ENCODE results near the gene SORBS1.

The SORBS1 gene

DNA sequence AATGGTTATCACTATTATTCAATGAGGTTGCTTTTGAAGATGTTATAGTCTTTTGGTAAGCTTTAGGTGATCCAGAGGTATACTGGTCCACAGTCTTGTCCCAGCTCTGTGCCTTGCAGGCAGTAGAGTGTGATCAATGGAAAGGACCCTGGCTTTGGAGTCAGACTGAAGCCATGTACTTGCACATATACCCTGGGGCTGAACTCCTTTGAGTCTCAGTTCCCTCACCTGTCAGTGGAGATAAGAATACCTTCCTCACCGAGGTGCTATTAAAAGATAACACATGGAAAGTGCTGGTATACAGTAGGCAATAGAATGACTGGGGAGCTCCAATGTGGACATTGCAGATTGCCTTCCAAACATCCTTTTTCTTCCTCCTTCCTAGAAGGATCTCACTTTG, 254.3 kb downstream of the SORBS1 start:
- DNase-seq = no peak

DNA sequence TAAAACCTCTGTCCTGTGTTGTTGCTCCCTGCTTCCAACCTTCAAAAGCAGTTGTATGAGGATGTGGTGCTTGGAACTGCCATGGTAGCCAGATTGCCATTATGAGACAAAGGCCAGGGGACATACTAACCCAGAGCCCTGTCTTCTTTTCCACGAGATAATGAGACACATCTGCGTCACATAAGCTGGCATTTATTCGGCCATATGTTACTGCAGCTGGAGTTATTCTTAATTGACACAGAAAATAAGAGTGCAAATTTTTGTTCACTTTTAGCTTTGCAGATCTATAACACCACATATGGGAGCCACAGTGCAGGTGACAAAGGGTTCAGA, 254.9 kb downstream of the SORBS1 start:
- DNase-seq = no peak

DNA sequence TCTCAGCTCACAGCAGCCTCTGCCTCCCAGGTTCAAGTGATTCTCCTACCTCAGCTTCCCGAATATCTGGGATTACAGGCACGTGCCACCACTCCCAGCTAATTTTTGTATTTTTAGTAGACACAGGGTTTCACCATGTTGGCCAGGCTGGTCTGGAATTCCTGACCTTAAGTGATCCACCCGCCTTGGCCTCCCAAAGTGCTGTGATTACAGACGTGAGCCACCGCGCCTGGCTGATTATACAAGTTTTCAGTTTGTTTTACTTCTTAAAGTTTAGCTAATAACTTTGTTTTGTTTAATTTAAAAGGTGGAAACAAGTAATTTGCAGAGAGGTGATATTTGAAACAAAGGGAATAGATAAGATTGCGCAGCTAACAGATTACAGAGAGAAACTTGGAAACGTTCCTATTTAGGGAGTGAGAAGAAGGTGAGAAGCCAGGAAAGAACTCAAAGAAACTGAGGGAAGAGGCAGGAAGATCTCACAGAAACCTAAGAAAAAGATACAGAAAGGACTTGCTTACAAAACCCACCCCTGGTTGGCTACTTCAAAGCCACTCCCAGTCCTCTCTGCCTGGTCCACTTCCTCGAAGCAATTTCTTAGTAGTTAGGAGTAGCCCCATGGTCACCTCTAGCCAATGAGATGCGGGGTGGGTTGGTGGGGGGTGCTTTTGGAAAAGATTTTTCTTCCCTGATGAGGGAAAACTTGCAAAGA, 255.4 kb downstream of the SORBS1 start:
- DNase-seq = no peak

DNA sequence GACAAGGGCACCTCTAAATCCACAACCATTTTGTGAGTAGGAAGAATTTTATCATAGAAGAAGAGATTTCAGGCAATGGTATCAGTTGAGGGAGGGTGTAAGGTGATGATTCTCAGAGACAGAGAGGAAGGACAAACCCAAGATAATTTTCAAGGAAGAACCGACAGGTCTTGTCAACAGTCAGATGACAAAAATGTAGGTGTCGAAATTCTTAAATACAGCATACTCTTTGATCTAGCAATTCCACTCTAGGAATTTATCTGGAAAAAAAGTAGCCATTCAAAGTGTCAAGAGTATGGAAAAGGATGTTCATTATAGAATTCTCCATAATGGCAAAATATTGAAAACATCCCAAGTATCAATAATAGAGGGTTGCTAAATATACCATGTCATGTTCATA, 256.2 kb downstream of the SORBS1 start:
- DNase-seq = no peak

DNA sequence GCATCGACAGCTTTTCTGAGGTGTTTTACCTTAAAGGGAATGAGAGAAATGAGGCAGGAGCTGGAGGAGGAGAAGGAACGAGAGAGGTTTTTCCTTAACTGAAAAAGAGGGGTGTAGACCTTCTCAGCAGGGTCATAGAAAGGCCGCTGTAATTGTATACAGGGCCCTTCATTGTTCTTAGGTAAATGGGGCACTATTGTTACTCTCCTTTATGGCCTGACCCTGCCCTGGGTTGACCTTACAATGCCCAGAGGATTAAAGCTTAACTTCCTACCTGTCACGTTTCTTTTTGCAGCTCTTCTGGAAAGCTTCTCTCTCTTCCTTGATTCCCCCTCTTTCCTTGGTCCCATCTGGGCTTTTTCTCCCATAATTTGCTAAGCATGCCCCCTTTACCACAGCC, 256.7 kb downstream of the SORBS1 start:
- DNase-seq = no peak

DNA sequence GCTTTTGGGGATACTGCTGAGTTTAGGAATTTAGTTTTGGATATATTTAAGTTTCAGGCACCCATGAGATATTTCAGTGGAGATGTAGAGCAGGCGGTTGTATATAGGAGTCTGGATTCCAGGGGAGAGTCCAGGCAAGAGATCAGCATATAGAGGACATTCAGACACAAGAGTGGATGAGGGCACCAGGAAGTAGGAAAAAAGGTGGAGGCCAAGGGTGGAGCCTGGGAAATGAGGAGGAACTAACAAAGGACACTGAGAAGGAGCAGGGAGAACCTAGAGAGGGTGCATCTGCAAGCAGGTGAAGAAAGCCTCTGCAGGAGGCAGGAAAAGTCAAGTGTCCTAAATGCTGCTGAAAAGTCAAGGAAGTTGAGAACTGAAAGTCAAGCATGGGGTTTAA, 257.2 kb downstream of the SORBS1 start:
- no peak for DNase-seq

DNA sequence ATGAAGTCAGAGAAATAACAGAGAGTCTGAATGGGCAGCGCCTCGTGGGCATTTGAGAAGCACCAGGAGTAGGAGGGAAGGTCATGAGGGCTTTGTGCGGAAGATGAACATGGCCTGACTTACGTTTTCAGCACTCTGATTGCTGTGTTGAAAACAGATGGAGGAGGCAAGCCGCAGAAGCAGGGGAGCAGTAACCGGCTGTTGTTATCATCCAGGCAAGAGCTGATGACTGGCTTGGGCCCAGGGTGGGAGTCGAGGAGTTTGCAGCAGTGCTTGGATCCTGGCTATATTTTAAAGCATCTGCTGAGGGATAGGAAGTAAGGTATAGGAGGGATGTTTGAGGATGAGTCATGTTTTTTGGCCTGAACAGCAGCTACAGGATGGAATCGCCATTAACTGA, 257.6 kb downstream of the SORBS1 start:
- DNase-seq = no peak

DNA sequence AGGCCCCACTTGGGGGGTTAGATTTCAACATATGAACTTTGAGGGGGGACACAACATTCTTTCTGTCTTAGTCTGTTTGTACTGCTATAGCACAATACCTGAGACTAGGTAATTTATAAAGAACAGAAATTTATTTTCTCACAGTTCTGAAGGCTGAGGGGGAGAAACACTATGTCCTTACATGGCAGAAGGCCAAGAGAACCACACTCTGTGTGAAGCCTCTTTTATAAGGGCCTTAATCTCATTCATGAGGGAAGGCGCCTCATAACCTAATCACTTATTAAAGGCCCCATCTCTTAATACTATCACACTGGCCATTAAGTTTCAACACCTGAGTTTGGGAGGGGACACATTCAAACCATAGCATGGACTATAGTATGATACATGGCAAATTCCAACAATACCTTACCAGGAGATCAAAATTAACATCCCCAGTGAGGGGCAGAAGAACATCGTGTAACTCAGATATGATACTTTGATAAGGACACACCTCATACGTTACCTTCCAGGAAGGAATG, 261.1 kb downstream of the SORBS1 start:
- no peak for DNase-seq

DNA sequence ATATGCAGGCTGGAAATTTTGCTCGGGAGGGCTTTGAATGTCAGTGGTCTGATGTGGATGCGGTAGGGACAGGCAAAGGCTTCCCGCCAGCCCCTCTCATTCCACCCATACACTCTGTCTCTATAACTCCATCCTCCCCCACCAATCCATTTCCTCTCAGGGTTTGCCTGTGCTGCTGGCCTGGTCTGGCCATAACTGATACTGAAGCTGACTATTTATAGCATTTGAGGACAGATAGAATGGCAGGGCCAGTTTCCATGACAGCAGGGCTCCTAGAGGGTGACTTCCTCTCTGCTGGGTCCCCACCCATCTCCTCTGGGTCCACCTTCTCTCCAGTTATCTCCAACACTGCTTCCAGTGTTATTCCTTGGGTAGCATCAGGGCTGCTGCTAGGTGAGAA, 263.8 kb downstream of the SORBS1 start:
- peak in 1 of 2 donors; percentile 3 for DNase-seq

DNA sequence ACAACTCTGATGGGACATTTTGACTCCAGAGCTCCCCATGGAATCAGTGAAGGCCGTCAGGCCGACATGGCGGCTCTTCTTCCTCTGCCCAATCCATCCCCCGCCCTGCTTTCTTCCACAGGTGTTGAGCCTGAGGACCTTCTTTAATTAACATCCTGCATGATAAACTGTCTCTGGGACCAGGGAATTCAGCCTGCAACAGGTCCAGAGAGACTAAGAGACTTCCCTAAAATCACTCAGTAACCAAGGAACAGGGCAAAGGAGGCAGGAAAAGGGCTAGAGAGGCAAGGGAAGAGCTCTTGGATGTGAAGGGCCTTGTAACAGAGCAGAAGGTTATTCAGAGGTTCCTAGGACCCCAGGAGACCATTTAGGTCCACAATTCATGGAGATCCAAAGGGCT, 264.4 kb downstream of the SORBS1 start:
- DNase-seq = no peak

DNA sequence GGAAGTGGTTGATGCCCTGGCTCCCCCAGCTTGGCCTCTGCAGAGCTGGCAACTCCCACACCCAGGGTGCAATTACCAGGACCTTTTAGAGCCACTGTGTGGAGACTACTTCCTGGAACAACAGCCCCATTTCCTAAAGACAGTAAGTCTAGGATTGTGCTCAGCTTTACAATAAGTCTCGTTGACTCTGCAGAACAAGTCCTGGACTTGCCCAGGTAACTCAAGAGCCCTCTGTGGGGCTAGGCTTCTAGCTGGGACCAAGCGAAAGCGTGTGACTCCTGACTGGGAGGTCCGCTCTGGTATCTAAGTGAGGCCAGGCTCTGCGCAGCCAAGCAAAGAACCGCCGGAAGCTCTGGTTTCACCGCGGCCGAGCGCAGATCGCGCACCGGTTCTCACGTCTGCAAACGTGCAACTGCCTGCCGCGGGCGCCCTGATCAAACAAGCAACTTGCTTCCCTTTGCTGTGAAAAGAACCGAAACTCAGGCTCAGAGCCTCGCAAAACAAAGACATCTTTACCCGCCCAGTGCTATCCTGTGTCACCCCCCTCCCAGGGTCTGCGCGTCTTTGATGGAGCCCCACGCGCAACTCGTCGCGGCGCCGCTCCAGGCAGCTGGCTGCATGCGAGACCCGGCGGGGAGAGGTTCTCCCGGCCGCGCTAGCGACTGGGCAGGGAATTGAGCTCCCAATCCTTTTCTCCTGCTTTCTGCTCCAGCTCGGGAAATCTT, 266.0 kb downstream of the SORBS1 start:
- peak; percentile 31 to 79 for DNase-seq

DNA sequence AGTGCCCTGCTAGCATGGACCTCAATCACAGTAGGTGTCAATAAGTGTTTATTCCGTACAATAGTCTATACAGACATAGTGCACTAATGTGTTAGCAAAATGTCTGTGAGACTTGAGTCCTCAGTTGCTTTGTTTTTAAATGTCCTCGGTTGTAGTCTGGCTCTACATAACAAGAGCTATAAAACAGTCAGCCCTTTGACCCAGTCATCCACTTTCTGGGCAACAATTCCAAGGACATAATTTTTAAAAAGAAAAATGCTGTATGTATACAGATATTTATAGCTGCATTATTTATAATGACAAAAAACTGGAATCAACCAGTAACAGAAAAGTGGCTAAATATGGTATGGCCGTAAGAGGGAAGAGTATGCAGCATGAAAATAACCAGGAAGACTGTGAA, 267.5 kb downstream of the SORBS1 start:
- no peak for DNase-seq

DNA sequence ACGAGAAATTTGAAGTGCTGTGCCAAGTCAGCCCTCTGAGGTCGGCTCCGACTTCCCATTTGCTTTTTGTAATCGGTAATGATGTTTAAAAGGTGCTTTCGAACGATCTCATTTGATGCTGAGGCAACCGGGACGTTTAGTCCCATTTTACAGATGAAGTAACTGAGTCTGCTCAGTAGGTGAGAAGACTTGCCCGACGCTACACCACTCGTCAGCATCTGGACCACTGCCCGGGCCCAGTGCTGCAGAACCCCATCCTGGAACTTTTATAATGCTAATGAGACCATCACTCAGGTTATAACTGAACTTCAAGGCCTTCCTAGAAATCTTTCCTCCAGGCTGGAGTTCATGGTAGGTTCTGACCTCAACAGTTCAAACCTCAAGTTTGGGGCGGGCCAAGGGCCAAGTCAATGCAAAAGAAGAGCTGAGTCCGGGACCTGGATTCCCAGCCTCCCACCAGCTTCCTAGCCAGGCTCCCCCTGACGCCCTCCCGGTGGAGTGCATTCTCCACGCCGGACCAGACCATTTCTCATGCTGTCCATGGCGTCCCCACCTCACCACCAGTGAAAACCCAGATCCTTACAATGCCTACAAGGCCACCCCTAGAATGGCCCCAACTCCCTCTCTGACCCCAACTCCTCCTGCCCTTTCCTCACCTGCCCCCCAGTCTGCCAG, 269.7 kb downstream of the SORBS1 start:
- DNase-seq = no peak

DNA sequence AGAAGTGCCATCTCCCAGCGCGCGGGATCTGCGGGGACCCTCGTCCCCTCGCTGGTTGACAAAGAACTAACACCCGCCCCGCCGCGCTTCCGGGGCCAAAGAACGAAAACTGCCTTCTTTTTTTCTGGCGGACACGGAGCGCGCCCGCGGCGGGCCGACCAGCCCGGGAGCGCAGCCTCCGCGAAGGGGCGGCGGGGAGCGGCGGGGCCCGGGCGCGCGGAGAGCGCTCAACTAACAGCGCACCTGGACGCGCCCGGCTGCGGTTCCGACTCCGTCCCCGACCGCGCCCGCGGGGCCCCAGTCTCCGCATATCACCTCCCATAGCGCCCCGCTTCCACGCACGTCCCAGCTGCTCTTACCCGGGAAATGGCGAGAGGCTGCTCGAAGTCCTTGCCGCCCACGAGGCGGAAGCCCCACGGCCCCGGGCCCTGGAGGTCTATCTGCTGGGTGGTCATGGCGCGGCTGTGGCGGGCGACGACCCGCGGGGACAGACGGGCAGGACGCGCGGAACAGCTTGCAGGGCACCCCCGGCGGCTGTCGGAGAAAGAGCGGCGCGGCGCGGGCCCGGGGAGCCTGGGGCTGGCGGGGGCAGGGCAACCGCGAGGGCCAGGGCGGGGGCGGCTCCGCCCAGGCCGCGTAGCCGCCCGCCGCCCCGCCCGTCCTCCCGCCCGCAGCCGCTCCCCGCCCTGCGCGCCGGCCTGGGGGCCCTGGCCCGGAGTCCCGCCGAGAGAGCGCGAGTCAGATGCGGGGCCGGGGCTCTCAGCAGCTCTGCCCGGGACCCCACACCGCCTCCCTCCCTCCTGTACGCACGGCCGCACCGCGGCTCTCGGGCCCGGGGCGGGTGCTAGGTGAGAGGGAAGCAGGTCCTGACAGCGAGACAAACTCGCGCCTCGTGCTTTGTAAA, 270.5 kb downstream of the SORBS1 start, which contains the start of gene PDLIM1:
PDLIM1 (minus strand) TSS at position 543 of the 904 bp plus-strand sequence; CDS start at position 455, 88 bp downstream.
- DNase-seq = peak; percentile 50 to 75

DNA sequence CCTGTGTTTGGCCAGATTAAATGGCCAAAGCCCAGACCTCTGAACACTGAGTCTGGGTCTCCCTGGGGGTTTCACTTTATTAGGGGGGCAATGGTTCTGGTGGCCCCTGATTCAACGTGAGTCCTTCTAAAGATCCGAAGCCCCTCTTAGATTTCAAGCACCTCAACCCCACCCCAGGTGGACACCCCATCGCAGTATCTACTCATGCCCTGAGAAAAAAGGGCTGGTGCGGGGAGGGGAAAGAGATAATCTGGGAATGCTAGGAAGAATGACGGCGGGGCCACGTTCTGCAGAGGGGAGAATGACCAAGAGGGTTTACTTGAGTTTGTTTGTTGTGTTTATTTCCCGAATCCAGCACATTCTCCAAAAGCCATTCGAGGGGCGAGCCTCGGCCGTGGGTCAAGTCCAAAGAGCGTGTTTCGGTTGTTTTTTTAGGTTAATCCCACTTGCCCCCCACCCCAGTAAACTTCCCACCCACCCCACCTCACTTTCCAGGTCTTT, 271.2 kb downstream of the SORBS1 start:
- no peak for DNase-seq

DNA sequence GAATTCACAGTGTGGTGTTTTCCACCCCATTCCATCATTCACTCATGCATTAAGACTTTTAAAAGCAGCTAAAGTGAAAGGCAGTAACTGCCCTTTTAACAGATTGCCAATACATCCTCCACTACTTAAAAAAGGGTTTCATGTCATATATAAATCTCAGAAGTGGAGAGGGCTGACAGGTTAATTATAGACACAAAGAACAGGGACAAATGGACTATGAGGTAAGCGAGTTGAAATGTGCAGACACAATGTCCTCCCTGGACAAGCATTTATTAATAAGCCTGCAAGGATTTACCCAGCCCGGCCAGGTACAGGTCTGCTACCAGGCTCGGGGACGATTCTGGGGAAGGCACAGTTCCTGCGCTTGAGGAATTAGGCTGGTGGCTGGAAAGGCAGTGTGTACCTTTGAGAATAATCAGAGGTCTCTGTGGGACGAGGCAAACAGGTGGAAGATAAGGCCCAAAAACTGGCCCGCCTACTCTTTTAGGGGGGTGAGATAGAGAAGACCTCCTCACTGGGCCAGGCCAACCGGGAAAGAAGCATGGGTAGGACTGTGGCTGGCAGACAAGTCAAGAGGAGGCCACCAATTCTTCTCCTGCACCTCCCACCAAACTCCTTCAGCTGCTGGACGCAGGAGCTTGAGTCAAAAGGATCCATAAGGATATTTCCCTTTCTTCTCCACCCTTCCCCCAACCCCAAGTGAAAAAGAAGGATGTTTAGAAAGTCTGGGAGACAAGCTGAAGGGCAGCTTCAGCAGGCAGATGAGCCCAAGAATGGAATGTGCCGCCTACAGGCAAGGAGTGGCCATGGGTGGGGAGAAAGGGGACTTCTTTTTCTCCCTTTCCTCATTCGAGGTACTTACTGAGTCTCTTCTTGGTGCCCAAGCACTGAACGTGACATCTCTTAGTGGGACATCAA, 271.9 kb downstream of the SORBS1 start:
- DNase-seq = no peak

DNA sequence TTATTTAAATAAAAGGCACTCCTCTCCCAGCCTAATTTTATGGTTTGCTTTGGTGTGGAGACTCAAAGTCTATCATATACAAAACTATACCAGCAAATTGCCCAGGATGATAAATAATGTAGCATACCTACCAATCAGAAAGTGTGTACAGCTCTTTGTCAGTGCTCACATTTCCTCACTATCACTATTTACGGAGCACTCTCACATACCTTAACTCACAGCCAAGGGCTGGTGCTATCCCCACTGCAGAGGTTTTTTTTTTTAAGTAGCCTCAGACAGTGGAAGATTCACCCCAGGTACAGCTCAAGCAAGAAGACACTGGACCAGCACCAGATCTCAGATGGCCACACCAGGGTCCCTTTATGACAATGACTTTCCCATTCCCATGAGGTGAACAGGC, 272.9 kb downstream of the SORBS1 start:
- no peak for DNase-seq

DNA sequence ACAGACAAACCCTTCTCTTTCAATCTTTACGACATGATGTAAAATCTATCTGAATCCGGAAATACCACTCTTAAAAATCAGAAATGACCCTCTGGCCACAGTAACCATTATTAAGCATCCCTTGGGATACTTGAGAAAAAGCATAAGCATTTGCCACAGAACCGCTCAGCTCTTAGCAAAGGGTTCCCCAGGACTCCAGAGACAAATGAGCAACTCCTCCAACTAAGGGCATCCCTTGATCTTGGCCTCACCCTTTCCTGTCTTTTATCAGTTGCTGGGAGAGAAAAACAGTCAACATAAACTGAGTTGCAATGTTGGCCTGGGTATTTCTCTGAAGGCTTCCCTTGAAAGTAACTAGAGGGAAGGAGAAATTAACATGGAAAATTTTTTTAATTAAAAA, 273.9 kb downstream of the SORBS1 start:
- no peak for DNase-seq

DNA sequence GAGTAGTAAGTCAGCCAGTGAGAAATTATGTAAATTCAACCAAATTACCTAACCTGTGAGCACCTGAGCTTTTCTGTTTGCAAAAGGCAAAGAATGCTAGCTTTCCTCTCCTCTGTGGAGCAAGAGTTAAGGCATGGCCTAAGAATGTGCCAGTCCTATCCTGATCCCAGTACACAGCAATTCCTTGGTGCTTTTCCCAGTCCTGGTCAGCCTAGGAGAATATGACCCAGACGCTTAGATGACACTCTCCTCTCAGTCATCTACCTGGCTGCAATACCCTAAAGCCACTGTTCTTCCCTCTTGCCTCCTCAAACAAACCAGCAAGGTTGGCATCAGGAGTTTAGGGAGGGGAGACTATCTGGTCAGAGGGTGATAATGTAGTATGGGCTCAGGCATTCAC, 274.5 kb downstream of the SORBS1 start:
- no peak for DNase-seq

DNA sequence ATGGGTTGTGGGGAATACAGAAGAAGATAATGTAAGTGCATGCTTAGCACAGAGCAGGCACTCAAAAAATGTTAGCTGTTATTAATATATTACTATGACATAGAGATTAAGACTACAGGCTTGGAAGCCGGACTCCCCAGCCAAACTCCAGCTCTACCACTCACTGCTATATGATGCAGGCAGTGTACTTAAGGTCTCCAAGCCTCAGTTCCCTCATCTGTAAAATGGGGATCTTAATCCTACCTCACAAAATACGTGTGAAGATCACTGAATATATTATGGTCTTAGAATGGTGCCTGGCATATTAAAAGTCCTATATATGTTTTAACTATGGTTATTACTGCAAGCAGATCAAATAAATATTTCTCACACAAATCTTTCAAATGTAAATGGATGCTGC, 275.6 kb downstream of the SORBS1 start:
- DNase-seq = no peak

DNA sequence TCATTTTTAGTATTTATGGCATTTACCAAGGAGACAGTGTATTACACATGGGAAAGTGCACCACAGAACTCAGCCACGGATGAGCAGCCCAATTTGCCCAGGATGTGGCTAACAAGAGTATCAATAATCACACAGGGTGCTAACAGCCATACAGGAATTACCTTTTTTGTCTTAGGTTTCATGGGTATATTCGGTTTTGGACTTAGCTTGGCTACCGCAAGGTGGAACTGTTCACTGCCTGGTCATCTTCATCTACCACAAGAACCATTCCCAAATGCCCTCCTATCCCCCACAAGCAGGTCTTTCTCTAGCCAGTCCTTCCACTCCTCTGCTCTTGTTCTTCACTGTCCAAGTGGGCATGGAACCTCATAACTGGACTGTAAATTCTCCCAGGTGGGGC, 276.4 kb downstream of the SORBS1 start:
- DNase-seq = no peak

DNA sequence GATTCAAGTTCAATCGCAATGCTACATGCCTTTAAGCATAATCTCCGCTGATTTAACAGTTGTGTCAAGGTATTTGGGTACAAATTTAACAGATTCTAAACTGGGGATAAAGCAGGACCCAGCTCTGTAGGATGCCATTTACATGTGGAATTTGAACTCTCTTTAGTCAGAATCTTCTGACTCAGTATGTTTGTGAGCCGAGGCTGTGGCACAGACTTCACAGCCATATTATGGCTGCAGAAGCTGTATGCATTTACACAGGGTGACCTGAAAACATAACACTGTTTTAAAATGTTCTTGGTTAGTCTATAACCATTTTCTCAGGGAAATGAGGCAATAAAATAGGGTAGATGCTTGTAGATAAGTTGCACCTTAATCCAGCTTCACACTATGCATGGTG, 279.1 kb downstream of the SORBS1 start:
- no peak for DNase-seq

All from CD4-positive, alpha-beta T cell treated with Interleukin-1 beta for 1 hour (primary cell).